ENCODE results near the gene NDRG3. TPM values are rescaled to one million over a fixed set of nuclear protein-coding genes. Genes with fewer than 3 reads are reported as not detected.

Gene NDRG3
- total and polyA plus RNA-seq, 2 experiments from 2014 or later: 19.8 to 23.3 TPM

- Histone ChIP-seq H3K9ac (no peak overlapping the region), H2AFZ (no peak overlapping the region), H3K9me3 (ENCODE audit: low read depth) (no peaks in the 10 kb centered on the region), H3K4me2 (ENCODE audit: unreplicated experiment) (no peak overlapping the region), H4K20me1 (ENCODE audit: insufficient read depth) (no peaks in the 10 kb centered on the region), H3K36me3 (ENCODE audit: low read depth) (no peaks in the 10 kb centered on the region), H3K4me3 (no peak overlapping the region), H3K4me1 (ENCODE audit: insufficient read depth) (no peaks in the 10 kb centered on the region), H3K27me3 (replicated peaks; ENCODE audit: insufficient read depth) (no peaks in the 10 kb centered on the region), H3K27ac (no peak overlapping the region), H3K79me2 (ENCODE audit: insufficient read depth) (no peaks in the 10 kb centered on the region), H3F3A (ENCODE audit: insufficient read depth) (no peaks in the 10 kb centered on the region), H3K9me2 (ENCODE audit: insufficient read depth) (no peaks in the 10 kb centered on the region)
- no peak for TF ChIP-seq EZH2phosphoT487 (IDR thresholded peaks at IDR 0.05; ENCODE audit: insufficient read depth, low read depth)
- TF ChIP-seq EZH2 (IDR thresholded peaks at IDR 0.05; ENCODE audit: insufficient read depth, poor library complexity, severe bottlenecking): no peak
- no peak for DNase-seq
- in situ Hi-C loops (cut with MboI): no loop called here
- 52 to 55% methylated on average over 8 of the region's 8 CpGs for WGBS, 2 experiments (ENCODE audit: low coverage in 1 of 2, low lambda C conversion rate in 2 of 2, missing lambda C conversion rate in 2 of 2)
Measured at GRCh38 chr20:36647196-36648121, 98.4 kb downstream of the NDRG3 start.

GRCh38 chr20:36646678-36647077, 99.2 kb downstream of the NDRG3 start:
- no peaks in the 10 kb centered on the region for H3F3A ChIP-seq (ENCODE audit: insufficient read depth)
- no peak overlapping the region for H3K4me2 ChIP-seq (ENCODE audit: unreplicated experiment)
- no peaks in the 10 kb centered on the region for H3K4me1 ChIP-seq (ENCODE audit: insufficient read depth)
- H3K9me2 ChIP-seq (ENCODE audit: insufficient read depth): no peaks in the 10 kb centered on the region
- no peak overlapping the region for H3K9ac ChIP-seq
- 84 to 89% methylated on average over 3 of the region's 3 CpGs for WGBS, 2 experiments (ENCODE audit: low coverage in 1 of 2, low lambda C conversion rate in 2 of 2, missing lambda C conversion rate in 2 of 2)
- H4K20me1 ChIP-seq (ENCODE audit: insufficient read depth): no peaks in the 10 kb centered on the region
- H3K9me3 ChIP-seq (ENCODE audit: low read depth): no peaks in the 10 kb centered on the region
- no peaks in the 10 kb centered on the region for H3K36me3 ChIP-seq (ENCODE audit: low read depth)
- no peak overlapping the region for H2AFZ ChIP-seq
- in situ Hi-C loops (cut with MboI): no loop called here
- H3K27me3 ChIP-seq (replicated peaks; ENCODE audit: insufficient read depth): no peaks in the 10 kb centered on the region
- TF ChIP-seq EZH2 (IDR thresholded peaks at IDR 0.05; ENCODE audit: insufficient read depth, poor library complexity, severe bottlenecking) (no peak), EZH2phosphoT487 (IDR thresholded peaks at IDR 0.05; ENCODE audit: insufficient read depth, low read depth) (no peak)
- no peak for DNase-seq
- H3K27ac ChIP-seq: no peak overlapping the region
- no peaks in the 10 kb centered on the region for H3K79me2 ChIP-seq (ENCODE audit: insufficient read depth)
- no peak overlapping the region for H3K4me3 ChIP-seq

GRCh38 chr20:36645998-36646397, 99.9 kb downstream of the NDRG3 start, which contains the start of gene SLA2:
SLA2 (minus strand) TSS chr20:36646196; CDS start chr20:36641335, 4,861 bp downstream.
- H3K4me2 ChIP-seq (ENCODE audit: unreplicated experiment): no peak within 1 kb of the TSS
- no peak for DNase-seq
- no peaks in the 10 kb centered on the region for H3K36me3 ChIP-seq (ENCODE audit: low read depth)
- H2AFZ ChIP-seq: no peak within 1 kb of the TSS
- H4K20me1 ChIP-seq (ENCODE audit: insufficient read depth): no peaks in the 10 kb centered on the region
- 69 to 72% methylated on average over 9 of the region's 9 CpGs for WGBS, 2 experiments (ENCODE audit: low coverage in 1 of 2, low lambda C conversion rate in 2 of 2, missing lambda C conversion rate in 2 of 2)
- H3K27me3 ChIP-seq (replicated peaks; ENCODE audit: insufficient read depth): no peaks in the 10 kb centered on the region
- H3K9me2 ChIP-seq (ENCODE audit: insufficient read depth): no peaks in the 10 kb centered on the region
- no peak within 1 kb of the TSS for H3K9ac ChIP-seq
- H3K4me1 ChIP-seq (ENCODE audit: insufficient read depth): no peaks in the 10 kb centered on the region
- in situ Hi-C loops (cut with MboI): no loop called here
- H3K27ac ChIP-seq: no peak within 1 kb of the TSS
- no peak within 1 kb of the TSS for H3K4me3 ChIP-seq
- no peaks in the 10 kb centered on the region for H3K79me2 ChIP-seq (ENCODE audit: insufficient read depth)
- no peak for TF ChIP-seq EZH2phosphoT487 (IDR thresholded peaks at IDR 0.05; ENCODE audit: insufficient read depth, low read depth)
- TF ChIP-seq EZH2 (IDR thresholded peaks at IDR 0.05; ENCODE audit: insufficient read depth, poor library complexity, severe bottlenecking): no peak
- no peaks in the 10 kb centered on the region for H3K9me3 ChIP-seq (ENCODE audit: low read depth)
- no peaks in the 10 kb centered on the region for H3F3A ChIP-seq (ENCODE audit: insufficient read depth)

- WGBS, 2 experiments (ENCODE audit: low coverage in 1 of 2, low lambda C conversion rate in 2 of 2, missing lambda C conversion rate in 2 of 2): 86 to 88% methylated on average over 6 to 7 of the region's 7 CpGs
- TF ChIP-seq EZH2phosphoT487 (IDR thresholded peaks at IDR 0.05; ENCODE audit: insufficient read depth, low read depth): no peak
- TF ChIP-seq EZH2 (IDR thresholded peaks at IDR 0.05; ENCODE audit: insufficient read depth, poor library complexity, severe bottlenecking): no peak
- no peaks in the 10 kb centered on the region for H3K4me1 ChIP-seq (ENCODE audit: insufficient read depth)
- no peak overlapping the region for H2AFZ ChIP-seq
- H3K9me3 ChIP-seq (ENCODE audit: low read depth): no peaks in the 10 kb centered on the region
- H3K27me3 ChIP-seq (replicated peaks; ENCODE audit: insufficient read depth): no peaks in the 10 kb centered on the region
- in situ Hi-C loops (cut with MboI): no loop called here
- no peaks in the 10 kb centered on the region for H3K79me2 ChIP-seq (ENCODE audit: insufficient read depth)
- H3K4me3 ChIP-seq: no peak overlapping the region
- H3K4me2 ChIP-seq (ENCODE audit: unreplicated experiment): no peak overlapping the region
- no peaks in the 10 kb centered on the region for H4K20me1 ChIP-seq (ENCODE audit: insufficient read depth)
- no peaks in the 10 kb centered on the region for H3K9me2 ChIP-seq (ENCODE audit: insufficient read depth)
- no peaks in the 10 kb centered on the region for H3F3A ChIP-seq (ENCODE audit: insufficient read depth)
- no peak for DNase-seq
- no peaks in the 10 kb centered on the region for H3K36me3 ChIP-seq (ENCODE audit: low read depth)
- H3K9ac ChIP-seq: no peak overlapping the region
- H3K27ac ChIP-seq: no peak overlapping the region
Measured at GRCh38 chr20:36645353-36645752, 100.5 kb downstream of the NDRG3 start.

Data from GM23248 (cell line).